CD14-positive monocyte (primary cell): Measurements from ENCODE around the gene CDCA4. TPM values are rescaled to one million over a fixed set of nuclear protein-coding genes. Genes with fewer than 3 reads are reported as not detected.
"Not testable (repeated sequence)": the region's sequence is repeated elsewhere in the genome, so short reads cannot be mapped to it uniquely, and the experiment has no call there.

ENCODE experiments used
- DNase-seq, 3 donors: peaks; one replicate each; pipeline ENCODE4 v3.0.0-alpha.2; 2011 to 2022
- H2AFZ ChIP-seq: 2 replicates; pipeline ENCODE4 v1.6.0; 2012; ENCODE audit warnings: mild to moderate bottlenecking, low read depth, low read length, inconsistent platforms; ENCODE audit not compliant: insufficient read depth, poor library complexity, severe bottlenecking
- H3K27ac ChIP-seq, 2 donors: 1 replicate in 1 of 2; 2 replicates in 1 of 2; pipeline ENCODE4 v1.5.1; 2012 to 2013; ENCODE audit warnings: low read length in 2 of 2, control low read depth in 1 of 2, inconsistent platforms in 1 of 2, low read depth in 1 of 2, mild to moderate bottlenecking in 1 of 2
- H3K27me3 ChIP-seq, 2 donors: one replicate each; pipeline versions ENCODE4 v1.6.0 to v1.6.1; 2011 to 2013; ENCODE audit warnings: low read length in 2 of 2; ENCODE audit not compliant: control insufficient read depth in 2 of 2, insufficient read depth in 2 of 2
- H3K36me3 ChIP-seq, 2 donors: replicated peaks in 1 of 2; 1 replicate in 1 of 2; 2 replicates in 1 of 2; pipeline versions ENCODE4 v1.5.1 to v1.6.1; 2012 to 2013; ENCODE audit warnings: low read length in 2 of 2, control low read depth in 1 of 2, inconsistent platforms in 1 of 2, mild to moderate bottlenecking in 1 of 2; ENCODE audit not compliant: insufficient read depth in 2 of 2, control insufficient read depth in 1 of 2
- H3K4me1 ChIP-seq, 2 donors: 1 replicate in 1 of 2; 2 replicates in 1 of 2; pipeline versions ENCODE4 v1.5.1 to v1.6.1; 2012 to 2013; ENCODE audit warnings: low read length in 2 of 2, control low read depth in 1 of 2, inconsistent platforms in 1 of 2, mild to moderate bottlenecking in 1 of 2, moderate library complexity in 1 of 2; ENCODE audit not compliant: insufficient read depth in 2 of 2, control insufficient read depth in 1 of 2
- H3K4me2 ChIP-seq: replicated peaks from 2 replicates; pipeline ENCODE3; 2012; ENCODE audit warnings: low read length, moderate library complexity, mild to moderate bottlenecking; ENCODE audit not compliant: poor library complexity, severe bottlenecking; ENCODE audit errors: extremely low read depth
- H3K4me3 ChIP-seq, 3 experiments: fragments of 200-600 bp in 1 of 3; sonication (generic) in 1 of 3; replicated peaks in 1 of 3; 1 replicate in 2 of 3; 2 replicates in 1 of 3; pipeline ENCODE4 v1.5.1; 2011 to 2013; ENCODE audit warnings: low read length in 3 of 3, mild to moderate bottlenecking in 3 of 3, control low read depth in 2 of 3, low read depth in 2 of 3, inconsistent platforms in 1 of 3, moderate library complexity in 1 of 3
- H3K79me2 ChIP-seq: 2 replicates; pipeline ENCODE4 v1.6.0; 2012; ENCODE audit warnings: mild to moderate bottlenecking, control low read depth, inconsistent platforms, low read length, moderate library complexity; ENCODE audit not compliant: insufficient read depth
- H3K9ac ChIP-seq: 2 replicates; pipeline ENCODE4 v1.6.0; 2017; ENCODE audit warnings: low read length, mild to moderate bottlenecking; ENCODE audit not compliant: insufficient read depth, poor library complexity, severe bottlenecking
- H3K9me3 ChIP-seq, 2 donors: replicated peaks in 1 of 2; 1 replicate in 1 of 2; 2 replicates in 1 of 2; pipeline versions ENCODE4 v1.5.1 to v1.6.1; 2012 to 2013; ENCODE audit warnings: low read length in 2 of 2, control low read depth in 1 of 2; ENCODE audit not compliant: control insufficient read depth in 1 of 2, insufficient read depth in 1 of 2
- H4K20me1 ChIP-seq: 2 replicates; pipeline ENCODE4 v1.6.0; 2012; ENCODE audit warnings: mild to moderate bottlenecking, low read length, control low read depth, moderate library complexity; ENCODE audit not compliant: insufficient read depth
- H3K27ac Mint-ChIP-seq, 7 donors: one replicate each; pipeline ENCODE4 v1.8.0; 2020; ENCODE audit warnings: mild to moderate bottlenecking in 7 of 7, mixed read lengths in 7 of 7, moderate library complexity in 6 of 7, inconsistent platforms in 2 of 7
- H3K27me3 Mint-ChIP-seq, 3 donors: one replicate each; pipeline ENCODE4 v1.8.0; 2021 to 2022; ENCODE audit warnings: low read depth in 3 of 3, mild to moderate bottlenecking in 3 of 3, mixed read lengths in 3 of 3, moderate library complexity in 3 of 3, inconsistent platforms in 1 of 3
- H3K36me3 Mint-ChIP-seq, 2 donors: one replicate each; pipeline ENCODE4 v1.8.0; 2020; ENCODE audit warnings: mixed read lengths in 2 of 2, inconsistent platforms in 1 of 2, mild to moderate bottlenecking in 1 of 2
- H3K4me1 Mint-ChIP-seq: one replicate; pipeline ENCODE4 v1.8.0; 2020; ENCODE audit warnings: mild to moderate bottlenecking, mixed read lengths
- H3K4me3 Mint-ChIP-seq, 2 donors: one replicate each; pipeline ENCODE4 v1.8.0; 2020; ENCODE audit warnings: mild to moderate bottlenecking in 2 of 2, mixed read lengths in 2 of 2, moderate library complexity in 1 of 2
- H3K9me3 Mint-ChIP-seq, 7 donors: one replicate each; pipeline ENCODE4 v1.8.0; 2020 to 2022; ENCODE audit warnings: mixed read lengths in 7 of 7, mild to moderate bottlenecking in 6 of 7, moderate library complexity in 6 of 7, inconsistent platforms in 2 of 7
- CTCF ChIP-seq: fragments of 200-600 bp; IDR thresholded peaks from one replicate; pipeline ENCODE4 v1.8.0; 2022; ENCODE audit warnings: antibody characterized with exemption, mild to moderate bottlenecking
- WGBS: methylation state at CpG from one replicate; pipeline ENCODE4 v1.1.5; 2013; ENCODE audit warnings: missing lambda C conversion rate; ENCODE audit not compliant: insufficient coverage; 5-methylcytosine and 5-hydroxymethylcytosine counted together
- intact Hi-C, 2 donors: fragments of 100-400 bp; cut with micrococcal nuclease; formaldehyde crosslinking; loops; one replicate each; pipeline versions ENCODE4 v1.15.0 to v1.15.1; 2023
- polyA plus RNA-seq, 3 donors: library from polyadenylated mRNA; depleted of rRNA in 1 of 3; unstranded in 2 of 3; stranded (reverse) in 1 of 3; fragments of 300-500 nt in 2 of 3; fragments of >200 nt in 1 of 3; fragmentation: Illumina TruSeq in 2 of 3; gene quantifications; 1 replicate in 2 of 3; 2 replicates in 1 of 3; pipeline ENCODE4 v1.2.3, GENCODE V29; 2012 to 2021

Gene CDCA4
- polyA plus RNA-seq, 3 donors = 8.6 to 12.0 (median 11.6) TPM

- no peak for DNase-seq
- H3K36me3 Mint-ChIP-seq = peaks cover 10 to 12% of the 10 kb centered on the region in 2 donors
- H3K4me3 Mint-ChIP-seq = no peak overlapping the region
- no peak overlapping the region for H3K4me2 ChIP-seq
- H3K4me3 ChIP-seq = no peak overlapping the region
- H3K27ac Mint-ChIP-seq = peak overlapping the region in 1 of 7 donors; percentile 61
- peaks cover 40% of the 10 kb centered on the region for H3K4me1 Mint-ChIP-seq
- H2AFZ ChIP-seq = no peak overlapping the region
- H3K79me2 ChIP-seq = no peaks in the 10 kb centered on the region
- no peak overlapping the region for H3K27ac ChIP-seq
- WGBS = 94% methylated on average over 6 of the region's 7 CpGs
- no peak for TF ChIP-seq CTCF
- H3K27me3 ChIP-seq = no peaks in the 10 kb centered on the region
- peaks cover 2 to 11% (median 3%) of the 10 kb centered on the region in 7 donors for H3K9me3 Mint-ChIP-seq
- no peaks in the 10 kb centered on the region for H3K9me3 ChIP-seq
- H3K9ac ChIP-seq = no peak overlapping the region
- H3K4me1 ChIP-seq = peaks cover 48 to 51% of the 10 kb centered on the region in 2 donors
- H4K20me1 ChIP-seq = no peaks in the 10 kb centered on the region
- H3K27me3 Mint-ChIP-seq = peaks cover 1 to 7% (median 3%) of the 10 kb centered on the region in 3 donors
- H3K36me3 ChIP-seq = no peaks in the 10 kb centered on the region
- intact Hi-C loops = no loop called here
Measured at GRCh38 chr14:105029402-105029801, 8.5 kb upstream of the CDCA4 start.

- H3K4me3 ChIP-seq = no peak overlapping the region
- H3K4me2 ChIP-seq = no peak overlapping the region
- no peak overlapping the region for H3K9ac ChIP-seq
- DNase-seq = no peak
- no peaks in the 10 kb centered on the region for H3K9me3 ChIP-seq
- no peak overlapping the region for H2AFZ ChIP-seq
- H3K27ac Mint-ChIP-seq = peak overlapping the region in 1 of 7 donors; percentile 2
- H3K4me1 Mint-ChIP-seq = peaks cover 39% of the 10 kb centered on the region
- intact Hi-C loops = no loop called here
- peaks cover 4% of the 10 kb centered on the region for H3K79me2 ChIP-seq
- H3K36me3 Mint-ChIP-seq = peaks cover 13 to 15% of the 10 kb centered on the region in 2 donors
- no peak for TF ChIP-seq CTCF
- H3K27me3 Mint-ChIP-seq = peaks cover 1 to 7% (median 3%) of the 10 kb centered on the region in 3 donors
- no peak overlapping the region for H3K27ac ChIP-seq
- 100% methylated on average over 4 of the region's 12 CpGs for WGBS
- H3K9me3 Mint-ChIP-seq = peaks cover 2 to 11% (median 3%) of the 10 kb centered on the region in 7 donors
- H3K4me3 Mint-ChIP-seq = peak overlapping the region in 1 of 2 donors; percentile 35
- no peaks in the 10 kb centered on the region for H3K36me3 ChIP-seq
- no peaks in the 10 kb centered on the region for H3K27me3 ChIP-seq
- no peaks in the 10 kb centered on the region for H4K20me1 ChIP-seq
- H3K4me1 ChIP-seq = peaks cover 45 to 52% of the 10 kb centered on the region in 2 donors
Measured at GRCh38 chr14:105028251-105028927, 7.5 kb upstream of the CDCA4 start.

- H3K27ac ChIP-seq = not testable (repeated sequence)
Measured at GRCh38 chr14:105027718-105028117, 6.8 kb upstream of the CDCA4 start.

More at GRCh38 chr14:105027718-105028117, 6.8 kb upstream of the CDCA4 start:
- H2AFZ ChIP-seq, H3K4me2 ChIP-seq, H3K27me3 ChIP-seq, H3K9ac ChIP-seq, H3K36me3 ChIP-seq, H3K9me3 ChIP-seq, H3K4me3 ChIP-seq, H3K27me3 Mint-ChIP-seq, DNase-seq, H4K20me1 ChIP-seq, H3K79me2 ChIP-seq, intact Hi-C loops, H3K4me3 Mint-ChIP-seq: not testable (repeated sequence)
- peaks cover 38 to 53% of the 10 kb centered on the region in 2 donors for H3K4me1 ChIP-seq
- Mint-ChIP-seq H3K27ac (peak overlapping the region in 1 of 7 donors; percentile 66), H3K4me1 (peaks cover 39% of the 10 kb centered on the region), H3K36me3 (peaks cover 14 to 15% of the 10 kb centered on the region in 2 donors), H3K9me3 (peaks cover 2 to 11% (median 3%) of the 10 kb centered on the region in 7 donors)
- WGBS = no CpG with 5 or more reads among the region's 4 CpGs
